Hepatocyte (in vitro differentiated cells): ENCODE measurements around the gene NIPSNAP2. TPM values are rescaled to one million over a fixed set of nuclear protein-coding genes. Genes with fewer than 3 reads are reported as not detected.
"Not testable (repeated sequence)": the region's sequence is repeated elsewhere in the genome, so short reads cannot be mapped to it uniquely, and the experiment has no call there.

Experiments
- DNase-seq: peaks from one replicate; pipeline ENCODE4 v3.0.0-alpha.2; 2016; ENCODE audit warnings: low spot score
- H2AFZ ChIP-seq: fragments of 200-600 bp; sonication (generic); 2 replicates; pipeline ENCODE4 v1.6.0; 2016; ENCODE audit warnings: antibody characterized with exemption, mild to moderate bottlenecking
- H3K27ac ChIP-seq: fragments of 200-600 bp; sonication (generic); 2 replicates; pipeline ENCODE4 v1.5.1; 2016; ENCODE audit warnings: mild to moderate bottlenecking
- H3K27me3 ChIP-seq: fragments of 200-600 bp; sonication (generic); 2 replicates; pipeline ENCODE4 v1.6.1; 2016
- H3K36me3 ChIP-seq: fragments of 200-600 bp; sonication (generic); replicated peaks from 2 replicates; pipeline ENCODE4 v1.5.1; 2016; ENCODE audit warnings: low read depth; ENCODE audit not compliant: insufficient read depth
- H3K4me1 ChIP-seq: fragments of 200-600 bp; sonication (generic); 2 replicates; pipeline ENCODE4 v1.5.1; 2016; ENCODE audit warnings: mild to moderate bottlenecking, moderate library complexity; ENCODE audit not compliant: insufficient read depth
- H3K4me2 ChIP-seq: fragments of 200-600 bp; sonication (generic); 2 replicates; pipeline ENCODE4 v1.6.0; 2016
- H3K4me3 ChIP-seq: fragments of 200-600 bp; sonication (generic); 2 replicates; pipeline ENCODE4 v1.5.1; 2016; ENCODE audit warnings: mild to moderate bottlenecking
- H3K79me2 ChIP-seq: fragments of 200-600 bp; sonication (generic); 2 replicates; pipeline ENCODE4 v1.6.0; 2017; ENCODE audit warnings: mild to moderate bottlenecking
- H3K9me2 ChIP-seq: fragments of 200-600 bp; sonication (generic); replicated peaks from 2 replicates; pipeline ENCODE4 v1.6.0; 2017; ENCODE audit warnings: mild to moderate bottlenecking; ENCODE audit not compliant: insufficient read depth
- H3K9me3 ChIP-seq: fragments of 200-600 bp; sonication (generic); 2 replicates; pipeline ENCODE4 v1.5.1; 2016; ENCODE audit warnings: low read depth, mild to moderate bottlenecking
- H4K20me1 ChIP-seq: fragments of 200-600 bp; sonication (generic); 2 replicates; pipeline ENCODE4 v1.6.0; 2016; ENCODE audit warnings: mild to moderate bottlenecking; ENCODE audit not compliant: insufficient read depth, poor library complexity, severe bottlenecking
- EZH2 ChIP-seq: fragments of 200-600 bp; sonication (generic); IDR thresholded peaks from 2 replicates; pipeline ENCODE4 v1.6.1; 2016; ENCODE audit warnings: antibody characterized with exemption, mild to moderate bottlenecking, borderline replicate concordance
- EZH2phosphoT487 ChIP-seq: fragments of 200-600 bp; sonication (generic); IDR thresholded peaks from one replicate; pipeline ENCODE4 v1.6.1; 2018; ENCODE audit warnings: antibody characterized with exemption, mild to moderate bottlenecking, low read depth, moderate library complexity; ENCODE audit not compliant: unreplicated experiment, severe bottlenecking
- WGBS: methylation state at CpG from one replicate; pipeline ENCODE4 v1.1.6; 2016; ENCODE audit warnings: low lambda C conversion rate; ENCODE audit errors: missing lambda C conversion rate; 5-methylcytosine and 5-hydroxymethylcytosine counted together
- polyA plus RNA-seq: library from polyadenylated mRNA; unstranded; fragments of >200 nt; fragmentation: Nextera tagmentation; extraction: Ambion mirVana; gene quantifications from 2 replicates; pipeline ENCODE4 v1.2.1, GENCODE V29; 2016
- total RNA-seq: library from RNA; depleted of rRNA; stranded (reverse); fragments of >200 nt; gene quantifications from 2 replicates; pipeline ENCODE4 v1.2.3, GENCODE V29; 2014
- TF ChIP-seq, protein P1 (sequence below): fragments of 200-600 bp; sonication (generic); IDR thresholded peaks from 2 replicates; pipeline ENCODE4 v1.5.1; 2016; ENCODE audit warnings: antibody characterized with exemption, mild to moderate bottlenecking; ENCODE audit not compliant: poor library complexity

Gene NIPSNAP2
- total and polyA plus RNA-seq, 2 experiments from 2014 or later: 47.6 to 51.6 TPM

DNA sequence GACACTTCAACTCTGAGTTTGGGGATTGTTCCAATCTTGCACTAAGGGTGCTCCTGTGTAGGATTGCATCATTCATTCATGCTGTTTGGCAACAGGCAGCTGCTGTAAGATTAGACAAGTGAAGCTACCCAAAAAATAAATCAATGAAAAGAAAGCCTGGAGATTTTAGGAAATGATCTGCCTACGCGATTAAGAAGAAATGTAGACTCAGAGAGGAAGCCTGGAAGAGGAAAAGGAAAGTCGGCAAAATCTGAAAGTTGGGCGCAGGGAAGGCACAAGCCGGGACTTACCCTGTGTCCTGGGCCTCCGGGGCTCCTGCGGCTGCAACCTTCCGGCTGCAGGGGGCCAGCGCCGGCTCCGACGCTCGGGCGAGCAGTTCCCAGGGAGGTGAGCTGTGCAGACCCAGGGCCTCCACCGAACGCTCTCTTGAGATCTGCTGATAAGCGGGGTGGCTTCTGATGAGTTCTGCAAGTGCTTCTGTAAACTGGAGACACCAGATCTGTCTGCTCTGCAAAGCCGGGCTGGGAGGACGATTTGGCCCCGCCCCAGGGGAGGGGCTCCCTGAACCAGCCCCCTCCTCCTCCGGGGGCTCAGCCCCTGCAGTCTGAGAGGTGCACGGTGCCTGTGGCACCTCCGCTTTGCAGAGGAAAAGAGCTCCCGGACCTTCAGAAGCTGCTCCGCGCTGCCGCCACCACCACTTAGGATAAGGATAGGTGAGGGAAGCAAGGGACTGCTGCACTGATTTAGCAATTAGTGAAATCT lies 69.5 kb downstream of the NIPSNAP2 start:
- TF ChIP-seq, protein P1, sequence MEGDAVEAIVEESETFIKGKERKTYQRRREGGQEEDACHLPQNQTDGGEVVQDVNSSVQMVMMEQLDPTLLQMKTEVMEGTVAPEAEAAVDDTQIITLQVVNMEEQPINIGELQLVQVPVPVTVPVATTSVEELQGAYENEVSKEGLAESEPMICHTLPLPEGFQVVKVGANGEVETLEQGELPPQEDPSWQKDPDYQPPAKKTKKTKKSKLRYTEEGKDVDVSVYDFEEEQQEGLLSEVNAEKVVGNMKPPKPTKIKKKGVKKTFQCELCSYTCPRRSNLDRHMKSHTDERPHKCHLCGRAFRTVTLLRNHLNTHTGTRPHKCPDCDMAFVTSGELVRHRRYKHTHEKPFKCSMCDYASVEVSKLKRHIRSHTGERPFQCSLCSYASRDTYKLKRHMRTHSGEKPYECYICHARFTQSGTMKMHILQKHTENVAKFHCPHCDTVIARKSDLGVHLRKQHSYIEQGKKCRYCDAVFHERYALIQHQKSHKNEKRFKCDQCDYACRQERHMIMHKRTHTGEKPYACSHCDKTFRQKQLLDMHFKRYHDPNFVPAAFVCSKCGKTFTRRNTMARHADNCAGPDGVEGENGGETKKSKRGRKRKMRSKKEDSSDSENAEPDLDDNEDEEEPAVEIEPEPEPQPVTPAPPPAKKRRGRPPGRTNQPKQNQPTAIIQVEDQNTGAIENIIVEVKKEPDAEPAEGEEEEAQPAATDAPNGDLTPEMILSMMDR: peak; percentile 27
- TF ChIP-seq EZH2: no peak
- Histone ChIP-seq H3K79me2 (peaks cover 34% of the 10 kb centered on the region), H3K4me1 (no peaks in the 10 kb centered on the region), H3K4me3 (peak overlapping the region; percentile 53), H3K27me3 (no peaks in the 10 kb centered on the region), H3K9me2 (no peaks in the 10 kb centered on the region), H3K27ac (peak overlapping the region; percentile 81), H3K4me2 (peak overlapping the region; percentile 80), H3K36me3 (no peaks in the 10 kb centered on the region), H4K20me1 (no peaks in the 10 kb centered on the region), H3K9me3 (no peaks in the 10 kb centered on the region), H2AFZ (peak overlapping the region; percentile 83)
- DNase-seq: peak; percentile 87
- WGBS: under 1% methylated on average over 26 of the region's 27 CpGs

DNA sequence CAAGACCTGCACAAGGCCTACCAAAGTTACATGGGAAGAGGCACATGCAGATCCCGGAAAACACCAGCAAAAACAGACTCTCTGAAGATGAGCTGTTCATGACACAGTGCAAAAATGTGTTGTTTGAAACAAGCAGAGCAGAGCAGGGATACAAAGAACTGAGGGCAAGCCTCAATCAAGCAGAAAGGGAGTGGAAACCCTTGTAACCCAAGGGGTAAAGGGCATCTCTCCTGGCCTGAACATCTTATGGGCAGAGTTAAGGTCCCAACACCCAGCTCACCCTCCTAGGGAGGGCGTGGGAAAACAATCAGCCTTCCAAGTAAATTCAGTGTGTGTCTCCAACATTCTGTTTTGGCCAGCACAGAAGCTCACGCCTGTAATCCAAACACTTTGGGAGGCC lies 76.3 kb downstream of the NIPSNAP2 start:
- TF ChIP-seq EZH2 (no peak), EZH2phosphoT487 (no peak)
- TF ChIP-seq, protein P1: no peak
- H3K27me3 ChIP-seq: no peaks in the 10 kb centered on the region
- H3K4me3 ChIP-seq: no peak overlapping the region
- no peaks in the 10 kb centered on the region for H3K9me3 ChIP-seq
- H3K4me1 ChIP-seq: no peaks in the 10 kb centered on the region
- H3K27ac ChIP-seq: peak overlapping the region; percentile 20
- DNase-seq: no peak
- H2AFZ ChIP-seq: no peak overlapping the region
- H3K4me2 ChIP-seq: no peak overlapping the region
- H3K36me3 ChIP-seq: no peaks in the 10 kb centered on the region
- peaks cover 19% of the 10 kb centered on the region for H3K79me2 ChIP-seq
- 94% methylated on average over 3 of the region's 3 CpGs for WGBS
- H3K9me2 ChIP-seq: no peaks in the 10 kb centered on the region
- H4K20me1 ChIP-seq: no peaks in the 10 kb centered on the region

DNA sequence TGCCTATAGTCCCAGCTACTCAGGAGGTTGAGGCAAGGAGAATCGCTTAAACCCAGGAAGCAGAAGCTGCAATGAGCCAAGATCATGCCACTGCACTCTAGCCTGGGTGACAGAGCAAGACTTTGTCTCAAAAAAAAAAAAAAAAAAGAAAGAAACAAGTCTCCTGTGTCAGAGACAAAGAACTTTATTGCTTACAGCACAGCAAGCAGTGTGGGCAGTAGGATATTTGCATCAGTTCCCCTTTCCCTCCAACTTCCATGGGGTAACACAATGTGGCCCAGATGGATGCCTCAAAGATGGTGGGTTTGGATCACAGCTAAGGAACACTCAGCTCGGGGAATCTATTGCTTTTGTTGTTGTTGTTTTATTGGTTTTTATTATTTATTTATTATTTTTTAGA lies 81.4 kb downstream of the NIPSNAP2 start:
- DNase-seq: not testable (repeated sequence)
- H3K27ac ChIP-seq: peak overlapping the region; percentile 90

DNA sequence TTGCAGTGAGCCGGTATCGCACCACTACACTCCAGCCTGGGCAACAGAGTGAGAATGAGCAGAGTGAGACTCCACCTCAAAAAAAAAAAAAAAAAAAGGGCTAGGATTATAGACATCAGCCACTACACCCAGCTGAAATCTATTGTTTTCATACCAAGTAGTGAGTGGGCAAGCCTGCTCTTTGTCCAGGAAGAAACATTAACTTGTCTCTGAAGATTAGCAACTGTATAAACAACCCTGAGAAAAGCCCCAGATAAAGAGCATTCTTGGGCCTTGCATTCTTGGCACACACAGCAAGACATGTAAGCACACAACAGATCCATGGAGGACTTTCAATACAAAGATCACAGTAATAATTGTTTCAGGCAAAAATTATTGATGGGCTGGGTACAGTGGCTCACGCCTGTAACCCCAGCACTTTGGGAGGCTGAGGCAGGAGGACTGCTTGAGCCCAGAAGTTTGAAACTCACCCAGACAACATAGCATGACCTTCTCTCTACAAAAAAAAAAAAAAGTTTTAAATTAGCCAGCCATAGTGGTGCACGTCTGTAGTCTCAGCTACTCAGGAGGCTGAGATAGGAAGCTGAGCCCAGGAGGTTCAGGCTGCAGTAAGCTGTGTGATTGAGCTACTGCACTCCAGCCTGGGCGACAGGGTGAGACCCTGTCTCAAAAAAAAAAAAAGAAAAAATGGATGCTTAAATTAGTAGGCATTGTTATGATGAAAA lies 82.5 kb downstream of the NIPSNAP2 start:
- H3K4me2 ChIP-seq: peak overlapping the region; percentile 61
- H3K27me3 ChIP-seq: no peaks in the 10 kb centered on the region
- DNase-seq: peak; percentile 73
- H3K9me2 ChIP-seq: no peaks in the 10 kb centered on the region
- no peaks in the 10 kb centered on the region for H3K36me3 ChIP-seq
- H3K4me1 ChIP-seq: peaks cover 29% of the 10 kb centered on the region
- peaks cover 44% of the 10 kb centered on the region for H3K79me2 ChIP-seq
- no peaks in the 10 kb centered on the region for H3K9me3 ChIP-seq
- TF ChIP-seq, protein P1: no peak
- TF ChIP-seq EZH2phosphoT487 (no peak), EZH2 (no peak)
- H4K20me1 ChIP-seq: no peaks in the 10 kb centered on the region
- 23% methylated on average over 5 of the region's 5 CpGs for WGBS
- H3K4me3 ChIP-seq: no peak overlapping the region
- peak overlapping the region; percentile 90 for H3K27ac ChIP-seq
- no peak overlapping the region for H2AFZ ChIP-seq

More for the DNA sequence above, 81.4 kb downstream of the NIPSNAP2 start:
- H3K9me2 ChIP-seq, H3K4me3 ChIP-seq, H4K20me1 ChIP-seq, H3K27me3 ChIP-seq, H3K4me2 ChIP-seq, H3K36me3 ChIP-seq, H3K9me3 ChIP-seq, H2AFZ ChIP-seq: not testable (repeated sequence)
- WGBS: 100% methylated on average over 2 of the region's 2 CpGs
- H3K79me2 ChIP-seq: peaks cover 41% of the 10 kb centered on the region
- peaks cover 29% of the 10 kb centered on the region for H3K4me1 ChIP-seq

DNA sequence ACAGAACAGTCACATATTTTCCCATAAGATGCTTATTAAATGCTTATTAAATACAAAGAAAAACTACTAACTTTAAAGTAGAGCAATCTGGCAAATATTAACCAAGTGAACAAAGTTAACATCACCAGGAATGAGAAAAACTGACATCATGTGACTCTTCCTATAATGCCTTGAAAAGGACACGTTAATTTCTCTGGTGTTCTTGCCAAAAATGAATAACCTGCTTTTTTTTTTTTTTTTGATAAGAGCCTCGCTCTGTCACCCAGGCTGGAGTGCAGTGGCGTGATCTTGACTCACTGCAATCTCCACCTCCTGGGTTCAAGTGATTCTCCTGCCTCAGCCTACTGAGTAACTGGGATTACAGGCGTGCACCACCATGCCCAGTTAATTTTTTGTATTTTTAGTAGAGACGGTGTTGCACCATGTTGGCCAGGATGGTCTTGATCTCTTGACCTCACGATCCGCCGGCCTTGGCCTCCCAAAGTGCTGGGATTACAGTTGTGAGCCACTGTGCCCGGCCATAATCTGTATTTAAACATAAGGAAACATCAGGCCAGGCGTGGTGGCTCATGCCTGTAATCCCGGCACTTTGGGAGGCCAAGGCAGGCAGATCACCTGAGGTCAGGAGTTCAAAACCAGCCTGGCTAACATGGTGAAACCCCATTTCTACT lies 83.2 kb downstream of the NIPSNAP2 start:
- not testable (repeated sequence) for H3K9me2 ChIP-seq, H3K36me3 ChIP-seq, H3K9me3 ChIP-seq, H3K27me3 ChIP-seq, H3K4me3 ChIP-seq, H2AFZ ChIP-seq, H4K20me1 ChIP-seq
- DNase-seq: peak; percentile 35
- Histone ChIP-seq H3K4me1 (peaks cover 32% of the 10 kb centered on the region), H3K4me2 (peak overlapping the region; percentile 61), H3K79me2 (peaks cover 50% of the 10 kb centered on the region), H3K27ac (peak overlapping the region; percentile 90)
- WGBS: 59% methylated on average over 11 of the region's 11 CpGs
